HG02588 (cell line): ENCODE results near the gene MYOM1.
A peak's percentile ranks its signal among the peaks of the same experiment; 100 is the strongest.

Source experiments
- ATAC-seq: cut with Tn5 transposase; IDR thresholded peaks from one replicate; pipeline ENCODE4 v1.9.1; 2021; ENCODE audit warnings: mild to moderate bottlenecking, moderate library complexity; ENCODE audit not compliant: unreplicated experiment

MYOM1 gene

GRCh38 chr18:3250237-3251107 lies 30.7 kb upstream of the MYOM1 start:
- ATAC-seq, result no peak

GRCh38 chr18:3248658-3249359 lies 29.0 kb upstream of the MYOM1 start:
- ATAC-seq, result no peak

- ATAC-seq, result no peak
These were observed 28.4 kb upstream of the MYOM1 start for GRCh38 chr18:3248062-3248657.

GRCh38 chr18:3247240-3248061 lies 27.7 kb upstream of the MYOM1 start, which contains the start of gene MYL12A:
Gene MYL12A (plus strand): TSS chr18:3247801. CDS start chr18:3253248, 5,447 bp downstream.
- peak; percentile 84 for ATAC-seq

DNA sequence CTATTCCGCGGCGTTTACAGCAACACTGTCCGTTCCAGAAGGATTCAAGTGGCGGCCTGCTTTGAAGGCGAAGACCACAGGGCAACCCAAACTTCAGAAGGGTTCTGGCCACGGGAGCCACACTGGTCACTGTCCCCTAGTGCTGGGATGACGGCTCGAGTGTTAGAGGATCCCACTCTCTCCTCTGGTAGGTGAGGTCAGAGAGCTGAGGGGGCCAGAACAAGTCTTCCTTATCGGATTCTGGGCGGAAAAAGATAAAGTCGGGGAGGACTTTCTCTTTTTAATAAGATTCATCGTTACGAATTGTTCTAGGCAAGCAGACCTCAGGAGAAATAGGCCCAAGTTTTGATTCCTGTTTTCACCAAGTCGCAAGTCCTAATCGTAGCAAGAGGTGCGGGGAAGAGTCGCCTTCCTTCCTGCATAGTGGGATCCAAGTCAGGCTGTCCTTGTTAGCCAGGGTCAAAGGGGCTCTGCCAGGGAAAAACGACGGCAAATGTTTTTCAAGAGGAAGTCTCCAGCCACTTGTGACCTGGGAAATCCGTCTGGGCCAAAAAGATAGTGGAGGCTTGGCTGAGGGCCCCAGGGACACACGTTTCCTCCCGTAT lies 27.0 kb upstream of the MYOM1 start:
- no peak for ATAC-seq

DNA sequence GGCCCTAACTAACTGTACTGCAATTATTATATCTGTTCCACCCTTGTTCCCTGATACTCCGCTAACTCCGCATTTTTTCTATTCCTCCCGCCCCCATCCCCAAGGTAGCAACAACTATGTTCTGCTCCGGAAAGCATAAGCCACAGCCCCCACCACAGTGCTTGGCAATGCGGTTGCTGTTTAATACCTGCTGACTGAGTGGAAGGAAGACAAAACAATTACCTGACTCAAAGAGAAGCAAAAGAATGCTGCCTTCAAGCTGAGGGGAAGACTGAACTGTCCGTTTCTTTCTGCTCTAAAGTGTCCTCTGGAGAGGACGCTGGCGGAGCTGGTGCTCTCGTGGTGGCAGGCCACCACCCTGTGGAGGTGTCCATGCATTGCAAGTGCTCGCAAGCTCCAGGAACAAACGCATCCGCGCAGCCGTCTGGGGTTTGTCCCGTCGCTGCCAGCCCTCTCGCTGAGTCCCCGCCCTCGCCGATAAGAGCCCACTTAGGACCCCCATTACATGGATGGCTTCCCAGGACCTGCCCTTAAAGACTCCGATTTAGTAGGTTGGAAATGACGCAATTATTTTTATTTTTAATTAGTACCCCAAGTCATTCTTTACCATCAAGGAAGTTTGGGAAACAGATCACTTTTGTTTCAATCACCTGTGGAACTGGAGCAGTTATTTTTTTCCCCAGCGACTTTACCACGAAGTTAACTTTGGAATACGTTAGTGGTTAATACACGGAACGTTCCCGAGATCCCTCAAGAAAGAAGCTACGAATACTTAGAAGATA lies 26.3 kb upstream of the MYOM1 start:
- peak; percentile 44 for ATAC-seq

DNA sequence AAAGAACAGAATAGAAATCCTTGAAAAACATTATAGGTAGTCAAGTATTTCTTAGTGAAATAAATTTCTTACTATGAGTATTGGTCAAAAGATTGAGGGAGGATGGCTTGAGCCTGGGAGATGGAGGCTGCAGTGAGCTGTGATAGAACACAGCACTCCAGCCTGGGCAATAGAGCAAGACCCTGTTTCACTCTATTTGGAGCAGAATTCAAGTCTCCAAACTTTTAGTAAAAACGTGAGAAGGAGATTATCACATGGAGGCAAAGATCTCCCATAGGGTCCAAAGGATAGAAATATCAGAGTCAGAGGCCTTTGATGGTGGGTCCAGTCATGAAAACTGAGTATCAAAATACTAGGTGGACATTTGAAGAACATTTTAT lies 25.4 kb upstream of the MYOM1 start:
- no peak for ATAC-seq

- no peak for ATAC-seq
These were observed 19.0 kb upstream of the MYOM1 start for GRCh38 chr18:3238742-3239141.

DNA sequence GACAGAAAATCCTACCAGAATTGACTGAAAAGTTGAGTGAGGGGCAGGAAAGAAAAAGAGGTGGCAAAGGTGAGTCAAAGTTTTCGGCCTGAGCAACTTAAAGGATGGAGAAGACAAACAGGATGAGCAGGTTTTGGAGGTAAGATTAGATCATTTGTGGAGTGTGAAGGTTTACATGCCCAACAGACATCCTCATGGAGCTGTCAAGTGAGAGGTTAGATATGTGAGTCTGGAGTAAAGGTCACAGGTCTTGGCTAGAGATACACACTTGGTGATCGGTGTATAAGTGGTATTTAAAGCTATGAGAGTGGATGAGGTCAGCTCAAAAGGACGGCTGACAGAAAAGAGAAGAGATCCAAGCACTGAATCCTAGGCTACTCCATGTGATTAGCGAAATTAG lies 16.7 kb upstream of the MYOM1 start:
- no peak for ATAC-seq

DNA sequence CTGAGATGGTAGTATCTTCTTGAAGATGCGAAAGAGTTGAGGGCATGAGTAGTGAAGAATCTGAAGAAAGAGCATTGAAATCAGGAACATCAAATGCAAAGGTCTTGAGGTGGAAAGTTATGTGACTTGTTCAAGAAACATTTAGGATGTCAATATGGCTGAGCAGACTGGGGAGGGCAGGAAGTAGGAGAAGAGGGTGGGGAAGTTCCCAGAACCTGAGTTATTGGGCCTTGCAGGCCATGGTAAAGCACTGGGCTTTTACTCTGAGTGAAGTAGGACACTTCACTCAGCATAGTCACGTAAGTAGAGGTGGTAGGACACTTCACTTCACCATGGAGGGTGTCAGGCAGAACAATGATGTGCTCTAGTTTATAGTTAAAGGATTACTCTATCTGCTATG lies 16.1 kb upstream of the MYOM1 start:
- no peak for ATAC-seq

DNA sequence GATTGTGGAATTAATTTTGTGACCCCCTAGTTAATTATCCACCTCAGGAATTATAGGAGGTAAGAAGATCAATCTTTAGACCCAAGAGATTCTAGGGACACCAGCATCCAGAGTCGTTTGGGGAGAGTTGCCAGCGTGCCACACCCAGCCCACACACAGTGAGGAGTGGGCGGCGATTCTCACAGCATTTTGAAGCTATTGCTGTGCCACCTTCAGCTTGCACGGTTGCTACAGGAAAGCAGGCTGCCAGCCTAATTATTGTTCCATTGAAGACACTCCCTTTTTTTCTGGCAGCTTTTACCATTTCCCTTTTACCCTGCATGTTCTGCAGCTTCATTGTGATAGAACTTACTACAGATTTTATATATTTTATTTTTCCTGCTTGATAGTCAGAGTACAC lies 14.7 kb upstream of the MYOM1 start:
- ATAC-seq, result no peak

GRCh38 chr18:3233433-3234168 lies 13.8 kb upstream of the MYOM1 start:
- no peak for ATAC-seq

DNA sequence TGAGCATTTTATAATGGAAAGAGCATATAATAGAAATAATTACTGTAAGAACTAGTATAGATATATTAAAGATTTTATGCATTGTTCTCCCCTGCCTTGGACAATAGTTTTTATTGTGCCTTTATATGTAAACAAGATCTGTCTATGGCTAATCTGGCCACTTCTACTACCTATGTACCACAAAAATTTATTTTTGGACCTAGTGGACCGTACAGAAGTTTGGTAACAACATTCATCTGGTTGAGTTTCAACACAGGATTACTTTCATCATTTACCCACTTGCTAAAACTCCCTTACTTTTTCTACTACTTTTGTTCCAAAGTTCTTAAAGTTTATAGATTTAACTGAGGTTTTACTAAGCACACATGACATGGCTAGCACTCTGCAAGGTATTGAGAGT lies 13.2 kb upstream of the MYOM1 start:
- no peak for ATAC-seq

DNA sequence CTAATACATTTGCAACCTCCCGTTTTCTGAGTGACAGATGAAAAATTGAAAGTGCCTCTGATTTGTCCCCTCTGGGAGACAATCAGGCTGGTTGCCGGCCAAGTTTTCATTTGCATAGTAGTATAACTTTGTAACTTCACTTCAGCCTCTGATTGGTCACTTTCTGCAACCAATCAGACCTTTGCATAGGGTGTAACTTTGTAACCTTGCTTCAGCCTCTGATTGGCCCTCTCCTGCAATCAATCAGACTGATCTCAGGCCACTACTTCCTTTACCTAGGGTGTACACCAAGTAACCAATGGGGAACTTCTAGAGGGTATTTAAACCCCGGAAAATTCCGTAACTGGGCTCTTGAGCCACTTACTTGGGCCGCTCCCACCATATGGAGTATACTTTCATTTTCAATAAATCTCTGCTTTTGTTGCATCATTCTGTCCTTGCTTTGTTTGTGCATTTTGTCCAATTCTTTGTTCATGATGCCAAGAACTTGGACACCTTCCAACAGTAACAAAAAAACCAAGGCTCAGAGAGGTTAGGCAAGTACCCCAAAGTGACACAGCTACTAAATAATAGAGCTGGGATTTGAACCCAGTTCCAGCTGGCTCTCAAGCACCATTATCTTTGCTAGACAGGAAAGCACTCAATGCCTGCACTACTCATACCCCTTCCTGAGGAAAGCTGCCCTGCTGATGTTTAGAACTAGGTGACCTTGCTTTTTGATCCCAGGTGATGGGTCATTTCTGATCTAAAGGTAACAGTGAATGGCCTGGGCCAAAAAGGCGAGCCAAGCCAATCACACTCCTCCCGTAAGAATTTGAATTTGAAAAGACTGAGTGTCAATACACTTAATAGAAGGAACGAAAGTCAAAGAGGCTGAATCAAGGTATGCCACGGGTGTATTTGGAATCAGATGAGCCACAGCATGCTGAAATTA lies 10.9 kb upstream of the MYOM1 start:
- ATAC-seq, result no peak

DNA sequence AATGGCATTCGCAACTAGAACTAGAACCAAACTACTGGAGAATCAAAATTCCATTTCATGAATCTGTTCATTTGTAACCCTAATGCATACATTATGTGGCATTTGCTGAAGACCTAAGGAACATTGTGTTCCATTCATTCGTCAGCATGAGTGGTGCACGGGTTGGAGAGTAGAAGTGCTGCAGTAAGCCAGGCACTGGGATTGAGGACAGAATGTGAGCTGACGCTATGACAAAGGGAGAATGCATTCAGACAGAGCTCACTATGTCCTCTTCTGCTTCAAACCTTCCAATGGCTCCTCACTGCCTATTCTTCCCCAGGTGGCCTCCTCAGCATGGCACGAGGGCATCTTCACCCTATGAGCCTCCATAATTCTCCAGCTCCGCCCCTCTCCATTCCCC lies 6.3 kb upstream of the MYOM1 start:
- no peak for ATAC-seq

DNA sequence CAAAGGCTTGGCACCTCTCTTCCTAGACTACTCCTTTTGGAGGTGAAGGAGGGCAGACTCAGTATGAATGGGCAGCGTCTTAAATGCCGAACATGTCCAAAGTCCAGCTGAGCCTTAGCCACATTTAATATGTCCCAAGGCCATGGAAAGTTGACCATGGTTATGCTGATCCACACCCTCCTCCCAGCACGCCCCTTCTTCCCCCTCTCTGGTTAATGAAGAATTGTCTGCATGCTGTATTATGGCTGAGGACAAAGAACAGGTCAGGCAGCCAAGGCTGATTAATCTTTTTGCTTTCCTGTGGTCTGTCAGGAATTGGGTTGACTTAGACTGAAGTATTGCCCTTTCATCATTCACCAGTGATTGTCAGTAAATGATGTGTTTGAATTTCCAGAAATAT lies 5.8 kb upstream of the MYOM1 start:
- no peak for ATAC-seq

- ATAC-seq, result no peak
These were observed 4.5 kb upstream of the MYOM1 start for GRCh38 chr18:3224223-3224622.

DNA sequence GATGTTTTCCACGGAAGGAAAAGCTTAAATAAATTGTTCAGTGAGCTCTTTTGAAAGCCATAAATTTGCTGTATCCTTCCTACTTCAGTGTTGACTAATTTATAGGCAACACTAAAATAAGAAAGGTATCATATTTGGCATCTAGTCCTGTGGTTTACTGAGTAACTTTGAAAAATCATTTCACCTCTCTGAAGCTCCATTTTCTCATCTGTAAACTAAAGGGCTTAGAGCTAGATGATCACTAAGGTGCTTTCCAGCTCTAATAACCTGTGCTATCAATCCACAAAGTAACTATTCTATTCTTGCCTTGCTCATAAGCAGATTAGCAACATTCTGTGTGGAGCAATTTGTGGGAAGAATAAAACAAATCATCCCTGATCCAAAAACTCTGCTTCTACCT lies 3.6 kb upstream of the MYOM1 start:
- ATAC-seq, result no peak
